CD14-positive monocyte (primary cell): Measurements from ENCODE around the gene TBX18. TPM values are rescaled to one million over a fixed set of nuclear protein-coding genes. Genes with fewer than 3 reads are reported as not detected.

Experiments
- DNase-seq, 3 donors: peaks; one replicate each; pipeline ENCODE4 v3.0.0-alpha.2; 2011 to 2022
- H2AFZ ChIP-seq: 2 replicates; pipeline ENCODE4 v1.6.0; 2012; ENCODE audit warnings: mild to moderate bottlenecking, low read depth, low read length, inconsistent platforms; ENCODE audit not compliant: insufficient read depth, poor library complexity, severe bottlenecking
- H3K27ac ChIP-seq, 2 donors: 1 replicate in 1 of 2; 2 replicates in 1 of 2; pipeline ENCODE4 v1.5.1; 2012 to 2013; ENCODE audit warnings: low read length in 2 of 2, control low read depth in 1 of 2, inconsistent platforms in 1 of 2, low read depth in 1 of 2, mild to moderate bottlenecking in 1 of 2
- H3K27me3 ChIP-seq, 2 donors: one replicate each; pipeline versions ENCODE4 v1.6.0 to v1.6.1; 2011 to 2013; ENCODE audit warnings: low read length in 2 of 2; ENCODE audit not compliant: control insufficient read depth in 2 of 2, insufficient read depth in 2 of 2
- H3K36me3 ChIP-seq, 2 donors: replicated peaks in 1 of 2; 1 replicate in 1 of 2; 2 replicates in 1 of 2; pipeline versions ENCODE4 v1.5.1 to v1.6.1; 2012 to 2013; ENCODE audit warnings: low read length in 2 of 2, control low read depth in 1 of 2, inconsistent platforms in 1 of 2, mild to moderate bottlenecking in 1 of 2; ENCODE audit not compliant: insufficient read depth in 2 of 2, control insufficient read depth in 1 of 2
- H3K4me1 ChIP-seq, 2 donors: 1 replicate in 1 of 2; 2 replicates in 1 of 2; pipeline versions ENCODE4 v1.5.1 to v1.6.1; 2012 to 2013; ENCODE audit warnings: low read length in 2 of 2, control low read depth in 1 of 2, inconsistent platforms in 1 of 2, mild to moderate bottlenecking in 1 of 2, moderate library complexity in 1 of 2; ENCODE audit not compliant: insufficient read depth in 2 of 2, control insufficient read depth in 1 of 2
- H3K4me2 ChIP-seq: replicated peaks from 2 replicates; pipeline ENCODE3; 2012; ENCODE audit warnings: low read length, moderate library complexity, mild to moderate bottlenecking; ENCODE audit not compliant: poor library complexity, severe bottlenecking; ENCODE audit errors: extremely low read depth
- H3K4me3 ChIP-seq, 3 experiments: fragments of 200-600 bp in 1 of 3; sonication (generic) in 1 of 3; replicated peaks in 1 of 3; 1 replicate in 2 of 3; 2 replicates in 1 of 3; pipeline ENCODE4 v1.5.1; 2011 to 2013; ENCODE audit warnings: low read length in 3 of 3, mild to moderate bottlenecking in 3 of 3, control low read depth in 2 of 3, low read depth in 2 of 3, inconsistent platforms in 1 of 3, moderate library complexity in 1 of 3
- H3K79me2 ChIP-seq: 2 replicates; pipeline ENCODE4 v1.6.0; 2012; ENCODE audit warnings: mild to moderate bottlenecking, control low read depth, inconsistent platforms, low read length, moderate library complexity; ENCODE audit not compliant: insufficient read depth
- H3K9ac ChIP-seq: 2 replicates; pipeline ENCODE4 v1.6.0; 2017; ENCODE audit warnings: low read length, mild to moderate bottlenecking; ENCODE audit not compliant: insufficient read depth, poor library complexity, severe bottlenecking
- H3K9me3 ChIP-seq, 2 donors: replicated peaks in 1 of 2; 1 replicate in 1 of 2; 2 replicates in 1 of 2; pipeline versions ENCODE4 v1.5.1 to v1.6.1; 2012 to 2013; ENCODE audit warnings: low read length in 2 of 2, control low read depth in 1 of 2; ENCODE audit not compliant: control insufficient read depth in 1 of 2, insufficient read depth in 1 of 2
- H4K20me1 ChIP-seq: 2 replicates; pipeline ENCODE4 v1.6.0; 2012; ENCODE audit warnings: mild to moderate bottlenecking, low read length, control low read depth, moderate library complexity; ENCODE audit not compliant: insufficient read depth
- H3K27ac Mint-ChIP-seq, 7 donors: one replicate each; pipeline ENCODE4 v1.8.0; 2020; ENCODE audit warnings: mild to moderate bottlenecking in 7 of 7, mixed read lengths in 7 of 7, moderate library complexity in 6 of 7, inconsistent platforms in 2 of 7
- H3K27me3 Mint-ChIP-seq, 3 donors: one replicate each; pipeline ENCODE4 v1.8.0; 2021 to 2022; ENCODE audit warnings: low read depth in 3 of 3, mild to moderate bottlenecking in 3 of 3, mixed read lengths in 3 of 3, moderate library complexity in 3 of 3, inconsistent platforms in 1 of 3
- H3K36me3 Mint-ChIP-seq, 2 donors: one replicate each; pipeline ENCODE4 v1.8.0; 2020; ENCODE audit warnings: mixed read lengths in 2 of 2, inconsistent platforms in 1 of 2, mild to moderate bottlenecking in 1 of 2
- H3K4me1 Mint-ChIP-seq: one replicate; pipeline ENCODE4 v1.8.0; 2020; ENCODE audit warnings: mild to moderate bottlenecking, mixed read lengths
- H3K4me3 Mint-ChIP-seq, 2 donors: one replicate each; pipeline ENCODE4 v1.8.0; 2020; ENCODE audit warnings: mild to moderate bottlenecking in 2 of 2, mixed read lengths in 2 of 2, moderate library complexity in 1 of 2
- H3K9me3 Mint-ChIP-seq, 7 donors: one replicate each; pipeline ENCODE4 v1.8.0; 2020 to 2022; ENCODE audit warnings: mixed read lengths in 7 of 7, mild to moderate bottlenecking in 6 of 7, moderate library complexity in 6 of 7, inconsistent platforms in 2 of 7
- CTCF ChIP-seq: fragments of 200-600 bp; IDR thresholded peaks from one replicate; pipeline ENCODE4 v1.8.0; 2022; ENCODE audit warnings: antibody characterized with exemption, mild to moderate bottlenecking
- WGBS: methylation state at CpG from one replicate; pipeline ENCODE4 v1.1.5; 2013; ENCODE audit warnings: missing lambda C conversion rate; ENCODE audit not compliant: insufficient coverage; 5-methylcytosine and 5-hydroxymethylcytosine counted together
- intact Hi-C, 2 donors: fragments of 100-400 bp; cut with micrococcal nuclease; formaldehyde crosslinking; loops; one replicate each; pipeline versions ENCODE4 v1.15.0 to v1.15.1; 2023
- polyA plus RNA-seq, 3 donors: library from polyadenylated mRNA; depleted of rRNA in 1 of 3; unstranded in 2 of 3; stranded (reverse) in 1 of 3; fragments of 300-500 nt in 2 of 3; fragments of >200 nt in 1 of 3; fragmentation: Illumina TruSeq in 2 of 3; gene quantifications; 1 replicate in 2 of 3; 2 replicates in 1 of 3; pipeline ENCODE4 v1.2.3, GENCODE V29; 2012 to 2021

Gene TBX18
- polyA plus RNA-seq, 3 donors = 0.01 TPM; not detected in 2

GRCh38 chr6:84768442-84769174, 4.2 kb upstream of the TBX18 start:
- Histone ChIP-seq H3K9me3 (peaks cover 38 to 71% of the 10 kb centered on the region in 2 donors), H3K9ac (no peak overlapping the region), H4K20me1 (no peaks in the 10 kb centered on the region), H3K27ac (no peak overlapping the region), H2AFZ (no peak overlapping the region), H3K79me2 (no peaks in the 10 kb centered on the region), H3K27me3 (peaks cover 91 to 99% of the 10 kb centered on the region in 2 donors), H3K4me3 (no peak overlapping the region), H3K4me2 (no peak overlapping the region), H3K4me1 (peaks cover 9 to 10% of the 10 kb centered on the region in 2 donors), H3K36me3 (no peaks in the 10 kb centered on the region)
- no peak for DNase-seq
- intact Hi-C loops = no loop called here
- H3K36me3 Mint-ChIP-seq = peaks cover 4 to 16% of the 10 kb centered on the region in 2 donors
- peaks cover 11 to 69% (median 59%) of the 10 kb centered on the region in 7 donors for H3K9me3 Mint-ChIP-seq
- no peak for TF ChIP-seq CTCF
- H3K27me3 Mint-ChIP-seq = peaks cover 92 to 98% (median 94%) of the 10 kb centered on the region in 3 donors
- H3K4me3 Mint-ChIP-seq = peak overlapping the region in 1 of 2 donors; percentile 61
- WGBS = 9% methylated on average over 23 of the region's 31 CpGs
- peak overlapping the region in 1 of 7 donors; percentile 25 for H3K27ac Mint-ChIP-seq
- peaks cover 13% of the 10 kb centered on the region for H3K4me1 Mint-ChIP-seq

- intact Hi-C loops = no loop called here
- Histone ChIP-seq H3K4me2 (no peak overlapping the region), H3K27ac (no peak overlapping the region), H3K9ac (no peak overlapping the region), H4K20me1 (no peaks in the 10 kb centered on the region), H3K9me3 (peaks cover 43 to 71% of the 10 kb centered on the region in 2 donors), H3K4me3 (no peak overlapping the region), H3K79me2 (no peaks in the 10 kb centered on the region), H3K4me1 (peaks cover 9 to 20% of the 10 kb centered on the region in 2 donors), H2AFZ (no peak overlapping the region), H3K27me3 (peaks cover 87 to 99% of the 10 kb centered on the region in 2 donors), H3K36me3 (no peaks in the 10 kb centered on the region)
- no peak for DNase-seq
- peak overlapping the region in 1 of 7 donors; percentile 35 for H3K27ac Mint-ChIP-seq
- no peak for TF ChIP-seq CTCF
- H3K4me1 Mint-ChIP-seq = peaks cover 16% of the 10 kb centered on the region
- H3K4me3 Mint-ChIP-seq = peak overlapping the region in 1 of 2 donors; percentile 84
- H3K36me3 Mint-ChIP-seq = peaks cover 4 to 16% of the 10 kb centered on the region in 2 donors
- peaks cover 9 to 63% (median 57%) of the 10 kb centered on the region in 7 donors for H3K9me3 Mint-ChIP-seq
- H3K27me3 Mint-ChIP-seq = peaks cover 90 to 98% (median 94%) of the 10 kb centered on the region in 3 donors
- 8% methylated on average over 9 of the region's 14 CpGs for WGBS
Measured at GRCh38 chr6:84767526-84768201, 3.3 kb upstream of the TBX18 start.
